Aorta (tissue), 5 donors: ENCODE data around the gene COL6A3. TPM values are rescaled to one million over a fixed set of nuclear protein-coding genes. Genes with fewer than 3 reads are reported as not detected.

ENCODE experiments used
- ATAC-seq: fragments of 200-7000 bp; cut with Tn5 transposase; one replicate; pipeline ENCODE4 v1.9.1; 2022; ENCODE audit warnings: moderate library complexity; ENCODE audit not compliant: low FRiP score
- DNase-seq, 2 donors: peaks; one replicate each; pipeline ENCODE4 v3.0.0-alpha.2; 2020
- H3K27ac ChIP-seq, 2 donors: one replicate each; pipeline ENCODE4 v1.5.1; 2013; ENCODE audit warnings: low read length in 2 of 2, mild to moderate bottlenecking in 2 of 2, moderate library complexity in 2 of 2, control low read depth in 1 of 2, inconsistent platforms in 1 of 2, low read depth in 1 of 2
- H3K27me3 ChIP-seq, 2 donors: one replicate each; pipeline ENCODE4 v1.6.1; 2013; ENCODE audit warnings: control low read depth in 1 of 2, low read length in 1 of 2, mild to moderate bottlenecking in 1 of 2, moderate library complexity in 1 of 2; ENCODE audit not compliant: insufficient read depth in 2 of 2, control insufficient read depth in 1 of 2
- H3K36me3 ChIP-seq, 2 donors: one replicate each; pipeline ENCODE4 v1.6.1; 2013; ENCODE audit warnings: control low read depth in 1 of 2, low read length in 1 of 2, mild to moderate bottlenecking in 1 of 2; ENCODE audit not compliant: insufficient read depth in 2 of 2, control insufficient read depth in 1 of 2
- H3K4me1 ChIP-seq, 2 donors: one replicate each; pipeline ENCODE4 v1.6.1; 2013; ENCODE audit warnings: low read length in 2 of 2, control low read depth in 1 of 2, mild to moderate bottlenecking in 1 of 2, moderate library complexity in 1 of 2; ENCODE audit not compliant: insufficient read depth in 2 of 2, control insufficient read depth in 1 of 2
- H3K4me3 ChIP-seq, 2 donors: one replicate each; pipeline ENCODE4 v1.5.1; 2013; ENCODE audit warnings: low read length in 2 of 2, control low read depth in 1 of 2, mild to moderate bottlenecking in 1 of 2
- H3K9me3 ChIP-seq: one replicate; pipeline ENCODE4 v1.6.1; 2013; ENCODE audit warnings: mild to moderate bottlenecking, low read length; ENCODE audit not compliant: control insufficient read depth
- WGBS, 2 donors: extraction: QIAGEN DNeasy Blood & Tissue Kit; methylation state at CpG; one replicate each; pipeline ENCODE4 v1.1.7; 2013; 5-methylcytosine and 5-hydroxymethylcytosine counted together
- intact Hi-C, 2 donors: fragments of 100-400 bp; cut with DNase I; formaldehyde crosslinking; loops; one replicate each; pipeline versions ENCODE4 v1.14.2 to v1.15.0; 2022
- polyA plus RNA-seq, 2 donors: library from polyadenylated mRNA; stranded (reverse); fragments of 200-250 nt; gene quantifications; one replicate each; pipeline ENCODE4 v1.2.3, GENCODE V29; 2013
- total RNA-seq, 2 donors: library from RNA; stranded (reverse); fragmentation: NEBNext Ultra II Directional; extraction: Animal tissue kit (Norgen Biotek cat#: 25700); gene quantifications; one replicate each; pipeline ENCODE4 v1.2.1, GENCODE V29; 2021
- donor health status: healthy with polysubstance abuse.
- donor health status: Bipolar disorder and iron deficiency.
- donor health status: DM: no; HTN: no; CAD: no.
- donor health status: DM: no; HTN: no; CAD: no.
- donor health status: DM: yes; HTN: yes; CAD: no.

The COL6A3 gene
- total and polyA plus RNA-seq, 4 donors: 7.3 to 289 (median 122) TPM

DNA sequence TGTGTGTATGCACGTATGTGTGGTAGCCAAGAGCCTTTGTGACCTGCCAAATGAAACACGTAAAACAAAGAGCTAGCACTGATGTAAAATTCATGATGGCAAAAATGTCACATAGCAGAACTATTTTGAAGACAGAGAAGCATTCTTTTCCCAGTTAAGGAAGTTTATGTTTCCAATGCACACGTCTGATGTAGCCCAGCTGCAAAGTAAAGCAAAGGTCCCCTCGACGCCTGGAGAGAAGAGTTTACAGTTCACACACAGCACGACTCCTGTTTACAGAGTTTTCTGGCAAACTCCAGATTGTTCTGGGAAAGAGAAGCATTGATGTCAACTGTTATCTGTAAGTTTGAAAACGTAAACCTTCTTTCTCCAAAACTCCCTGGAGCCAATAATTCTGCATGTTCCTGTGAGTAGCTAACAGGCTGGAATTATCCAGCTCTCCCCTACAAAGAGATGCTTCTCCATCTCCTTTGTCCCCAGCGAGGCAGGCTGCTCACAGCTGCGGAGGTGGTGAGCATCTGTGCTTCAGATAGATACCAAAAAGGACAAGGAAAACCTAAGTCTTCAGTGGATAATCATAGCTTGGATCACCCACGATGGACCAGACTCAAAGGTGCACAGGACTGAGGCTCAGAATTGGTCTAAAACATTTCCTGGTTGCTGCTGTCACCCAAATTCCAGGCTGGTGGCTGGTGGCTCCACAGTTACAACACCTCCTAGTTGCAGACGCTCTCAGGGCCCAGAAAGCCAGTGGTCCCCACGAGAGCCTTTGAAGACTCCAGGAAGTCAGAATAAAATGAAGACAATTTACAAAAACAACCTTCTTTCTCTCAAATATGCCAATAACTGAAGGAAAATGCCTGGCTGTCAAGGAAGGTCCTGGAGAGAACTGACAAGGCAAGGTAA lies 87.4 kb downstream of the COL6A3 start:
- peak overlapping the region; percentile 79 to 91 for H3K27ac ChIP-seq
- no peak for DNase-seq
- no peak overlapping the region for H3K4me3 ChIP-seq
- H3K36me3 ChIP-seq: peaks cover 0 to 2% of the 10 kb centered on the region in 2 donors
- intact Hi-C loops: no loop called here
- peaks cover 0 to 6% of the 10 kb centered on the region in 2 donors for H3K4me1 ChIP-seq
- no peak for ATAC-seq
- 11 to 14% methylated on average over 12 of the region's 12 CpGs for WGBS, 2 donors
- H3K27me3 ChIP-seq: no peaks in the 10 kb centered on the region
- no peaks in the 10 kb centered on the region for H3K9me3 ChIP-seq

GRCh38 chr2:237324837-237325236 lies 89.1 kb downstream of the COL6A3 start:
- ATAC-seq (no peak), DNase-seq (no peak)
- Histone ChIP-seq H3K27me3 (no peaks in the 10 kb centered on the region), H3K4me1 (peaks cover 0 to 10% of the 10 kb centered on the region in 2 donors), H3K4me3 (no peak overlapping the region), H3K36me3 (no peaks in the 10 kb centered on the region), H3K27ac (no peak overlapping the region), H3K9me3 (no peaks in the 10 kb centered on the region)
- WGBS, 2 donors: 39 to 40% methylated on average over 5 of the region's 5 CpGs
- intact Hi-C loops: no loop called here

DNA sequence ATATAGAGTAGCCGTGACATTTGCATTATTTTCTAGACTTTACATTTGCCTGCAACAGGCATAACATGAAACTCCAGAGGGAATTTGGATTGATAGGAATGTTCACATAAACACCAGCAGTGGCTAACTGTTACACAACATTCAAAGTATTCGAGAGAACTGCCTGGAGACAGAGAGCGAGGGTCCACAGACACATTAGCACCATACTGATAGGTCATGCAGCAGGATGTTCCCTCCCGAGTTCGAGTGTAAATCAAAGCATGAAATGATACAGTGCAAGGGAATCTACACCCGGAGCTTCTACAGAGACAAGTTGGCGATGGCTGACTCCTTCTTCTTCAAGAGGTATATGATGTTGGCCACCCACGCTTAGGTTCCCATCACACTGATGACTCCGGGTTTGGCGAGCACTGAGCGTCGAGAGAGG lies 89.5 kb downstream of the COL6A3 start:
- Histone ChIP-seq H3K4me1 (peaks cover 0 to 10% of the 10 kb centered on the region in 2 donors), H3K27ac (no peak overlapping the region), H3K9me3 (no peaks in the 10 kb centered on the region), H3K4me3 (no peak overlapping the region), H3K27me3 (no peaks in the 10 kb centered on the region), H3K36me3 (no peaks in the 10 kb centered on the region)
- intact Hi-C loops: no loop called here
- WGBS, 2 donors: 61 to 65% methylated on average over 12 of the region's 12 CpGs
- DNase-seq (no peak), ATAC-seq (no peak)

- Histone ChIP-seq H3K27me3 (no peaks in the 10 kb centered on the region), H3K9me3 (no peaks in the 10 kb centered on the region), H3K27ac (no peak overlapping the region), H3K4me3 (no peak overlapping the region), H3K4me1 (peaks cover 0 to 10% of the 10 kb centered on the region in 2 donors), H3K36me3 (no peaks in the 10 kb centered on the region)
- intact Hi-C loops: no loop called here
- ATAC-seq (no peak), DNase-seq (no peak)
- 87 to 93% methylated on average over 8 of the region's 8 CpGs for WGBS, 2 donors
Observed at GRCh38 chr2:237323656-237324055, 90.3 kb downstream of the COL6A3 start.

DNA sequence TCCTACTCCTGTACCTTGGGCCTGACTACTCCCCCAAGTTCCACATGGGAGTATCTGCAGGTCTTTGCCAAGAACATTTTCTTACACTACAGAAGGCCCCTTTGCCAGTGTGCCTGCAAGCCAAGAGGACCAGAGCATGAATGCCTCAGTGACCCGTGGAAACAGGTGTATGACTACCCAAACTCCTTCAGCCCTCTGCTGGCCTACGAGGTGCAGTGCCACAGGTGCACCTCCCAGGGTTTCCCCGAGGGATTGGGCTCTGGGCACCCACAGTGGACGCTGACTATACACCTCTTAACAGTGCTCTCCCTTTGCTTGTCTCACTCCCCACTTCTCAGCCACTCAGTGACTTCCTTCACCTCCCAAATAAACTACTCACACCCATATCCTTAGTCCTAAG lies 91.4 kb downstream of the COL6A3 start:
- H3K36me3 ChIP-seq: no peaks in the 10 kb centered on the region
- 63 to 68% methylated on average over 4 of the region's 4 CpGs for WGBS, 2 donors
- no peaks in the 10 kb centered on the region for H3K27me3 ChIP-seq
- no peak overlapping the region for H3K27ac ChIP-seq
- intact Hi-C loops: no loop called here
- H3K4me3 ChIP-seq: no peak overlapping the region
- ATAC-seq: no peak
- no peaks in the 10 kb centered on the region for H3K9me3 ChIP-seq
- no peak for DNase-seq
- peaks cover 0 to 10% of the 10 kb centered on the region in 2 donors for H3K4me1 ChIP-seq

- no peak overlapping the region for H3K4me3 ChIP-seq
- DNase-seq (no peak), ATAC-seq (no peak)
- peaks cover 3 to 10% of the 10 kb centered on the region in 2 donors for H3K4me1 ChIP-seq
- no peaks in the 10 kb centered on the region for H3K36me3 ChIP-seq
- no peaks in the 10 kb centered on the region for H3K27me3 ChIP-seq
- peak overlapping the region; percentile 68 to 90 for H3K27ac ChIP-seq
- 71 to 73% methylated on average over 7 of the region's 7 CpGs for WGBS, 2 donors
- intact Hi-C loops: no loop called here
- no peaks in the 10 kb centered on the region for H3K9me3 ChIP-seq
Observed at GRCh38 chr2:237321746-237322145, 92.2 kb downstream of the COL6A3 start.

GRCh38 chr2:237320801-237321560 lies 93.0 kb downstream of the COL6A3 start:
- H3K4me3 ChIP-seq: no peak overlapping the region

DNA sequence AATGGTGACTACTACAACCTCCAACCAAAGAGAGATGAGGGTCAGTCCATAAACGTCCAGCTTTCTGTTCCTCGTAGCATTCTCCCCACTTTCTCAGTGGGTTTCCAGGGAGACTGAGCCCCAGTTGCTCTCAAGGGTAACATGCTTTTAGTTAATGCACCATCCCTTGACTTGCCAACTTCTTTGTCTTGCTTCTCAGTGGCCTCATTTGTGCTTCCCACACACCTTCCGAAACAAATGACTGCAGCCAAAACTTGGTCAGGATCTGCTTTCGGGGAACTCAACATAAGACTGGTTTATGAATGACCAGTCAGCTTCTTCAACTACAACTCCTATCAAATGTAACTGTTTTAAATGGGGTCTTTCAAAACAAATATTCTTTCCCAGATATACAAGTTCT lies 94.1 kb downstream of the COL6A3 start:
- intact Hi-C loops: loop anchor here in 1 of 2 donors (5.0 kb wide), 1 partner anchor 92 kb away; the partner anchor contains the start of gene COL6A3
- H3K27ac ChIP-seq: no peak overlapping the region
- no peaks in the 10 kb centered on the region for H3K27me3 ChIP-seq
- DNase-seq (no peak), ATAC-seq (no peak)
- peaks cover 3 to 4% of the 10 kb centered on the region in 2 donors for H3K4me1 ChIP-seq
- H3K4me3 ChIP-seq: no peak overlapping the region
- no peaks in the 10 kb centered on the region for H3K36me3 ChIP-seq
- H3K9me3 ChIP-seq: no peaks in the 10 kb centered on the region
- WGBS, 2 donors: 80 to 82% methylated on average over 4 of the region's 4 CpGs

More at GRCh38 chr2:237320801-237321560, 93.0 kb downstream of the COL6A3 start:
- Histone ChIP-seq H3K27me3 (no peaks in the 10 kb centered on the region), H3K36me3 (no peaks in the 10 kb centered on the region), H3K4me1 (peaks cover 3 to 4% of the 10 kb centered on the region in 2 donors), H3K9me3 (no peaks in the 10 kb centered on the region), H3K27ac (peak overlapping the region; percentile 78 to 90)
- ATAC-seq (peak; percentile 86), DNase-seq (peak; percentile 82 to 87)
- intact Hi-C loops: no loop called here
- 17 to 21% methylated on average over 11 of the region's 11 CpGs for WGBS, 2 donors
